GM18520 (cell line): ENCODE results near the gene HOMEZ.
"Not testable (repeated sequence)": the region's sequence is repeated elsewhere in the genome, so short reads cannot be mapped to it uniquely, and the experiment has no call there.

Experiments used
- ATAC-seq: cut with Tn5 transposase; IDR thresholded peaks from one replicate; pipeline ENCODE4 v1.9.1; 2021; ENCODE audit not compliant: unreplicated experiment

The HOMEZ gene

GRCh38 chr14:23228812-23229211, 57.1 kb downstream of the HOMEZ start:
- no peak for ATAC-seq

GRCh38 chr14:23227566-23227965, 58.4 kb downstream of the HOMEZ start:
- ATAC-seq: no peak

- ATAC-seq: not testable (repeated sequence)
Measured at GRCh38 chr14:23224958-23225357, 61.0 kb downstream of the HOMEZ start.
